Activated T-helper 1 cell treated with anti-CD3 and anti-CD28 coated beads, Interleukin-2, amount 50 U/mL, for 16 hours (primary cell): ENCODE data around the gene C1QTNF2.

Source experiments
- DNase-seq, 2 donors: peaks; one replicate each; pipeline ENCODE4 v3.0.0-alpha.2; 2020; ENCODE audit warnings: low read depth in 1 of 2, low spot score in 1 of 2

C1QTNF2 gene

DNA sequence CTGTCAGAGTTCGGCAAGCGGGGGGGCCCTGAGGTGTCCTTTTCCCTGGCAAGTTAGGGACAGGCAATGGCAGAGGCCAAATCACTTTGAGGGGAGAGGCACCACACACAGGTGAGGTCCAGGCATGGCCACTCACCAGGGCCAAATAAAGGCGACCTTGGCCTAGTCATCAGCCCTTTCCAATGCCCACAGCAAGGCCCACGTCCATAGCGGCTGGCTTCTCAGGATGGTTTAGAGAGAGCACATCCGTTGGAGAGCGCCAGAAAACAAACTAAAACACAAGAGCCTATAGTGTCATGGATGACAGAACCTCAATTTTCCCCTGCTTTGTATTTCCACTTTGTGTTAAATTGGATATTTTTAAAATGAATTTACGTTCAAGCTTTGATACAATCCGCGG is 65.1 kb downstream of the C1QTNF2 start:
- DNase-seq: no peak

DNA sequence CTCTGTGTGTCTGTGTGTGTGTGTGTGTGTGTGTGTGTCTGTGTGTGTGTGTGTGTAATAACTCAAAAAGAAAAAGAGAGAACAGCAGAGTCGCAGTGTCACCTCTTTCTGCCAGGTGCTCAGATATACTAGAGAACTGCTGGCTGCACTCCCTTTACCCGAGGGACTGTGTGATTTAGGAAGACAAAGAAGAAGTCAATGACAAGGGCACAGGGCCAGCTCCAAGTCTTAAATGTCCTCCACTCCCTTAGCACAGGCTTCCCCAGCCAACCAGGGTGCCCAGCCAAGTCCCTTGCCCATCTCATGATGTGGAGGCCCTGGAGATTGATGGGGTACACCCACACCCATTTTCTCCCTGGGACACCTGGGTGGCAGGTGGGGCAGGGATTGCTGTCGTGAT is 66.7 kb downstream of the C1QTNF2 start:
- no peak for DNase-seq

DNA sequence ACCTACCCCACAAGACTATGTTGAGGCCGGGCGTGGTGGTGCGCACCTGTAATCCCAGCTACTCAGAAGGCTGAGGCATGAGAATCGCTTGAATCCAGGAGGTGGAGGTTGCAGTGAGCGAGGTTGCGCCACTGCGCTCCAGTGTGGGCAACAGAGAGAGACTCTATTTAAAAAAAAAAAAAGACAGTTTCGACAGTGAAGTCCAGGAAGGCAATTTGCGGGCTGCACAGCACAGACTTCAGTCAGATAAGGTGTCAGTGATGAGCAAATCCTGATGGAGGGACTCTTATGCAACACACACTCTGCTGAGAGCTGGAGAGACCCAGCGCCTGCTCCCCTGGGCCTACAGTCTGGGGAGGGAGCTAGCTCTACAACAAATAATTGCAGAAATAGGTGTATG is 72.2 kb downstream of the C1QTNF2 start:
- DNase-seq: no peak

DNA sequence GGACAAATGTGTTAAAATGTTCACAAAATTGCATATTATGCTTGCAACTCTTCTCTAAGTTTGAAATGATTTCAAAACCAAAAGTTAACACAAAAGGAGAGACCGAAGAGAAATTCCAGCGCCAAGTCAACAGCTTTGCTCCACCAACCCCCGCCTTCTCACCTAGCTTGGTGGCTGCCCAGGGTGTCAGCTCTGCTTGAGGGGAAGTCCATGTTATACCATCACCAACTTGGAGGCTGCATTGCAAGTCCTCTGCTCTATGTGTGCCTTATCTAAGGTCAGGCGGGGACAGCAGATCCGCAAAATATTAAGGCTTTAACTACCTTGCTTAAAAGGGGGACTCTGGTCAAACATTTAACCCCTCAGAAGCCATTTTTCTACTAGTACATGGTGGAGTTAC is 72.7 kb downstream of the C1QTNF2 start:
- no peak for DNase-seq
